Retinal pigment epithelial cell (primary cell): ENCODE measurements around the gene KREMEN1.
A peak's percentile ranks its signal among the peaks of the same experiment; 100 is the strongest.

Experiments used
- DNase-seq: peaks from one replicate; pipeline ENCODE4 v3.0.0-alpha.2; 2010; ENCODE audit warnings: low read depth
- H3K4me3 ChIP-seq: 2 replicates; pipeline ENCODE4 v1.5.1; 2011; ENCODE audit warnings: mild to moderate bottlenecking, low read length, control low read depth, moderate library complexity
- CTCF ChIP-seq: conservative IDR thresholded peaks from 2 replicates; pipeline ENCODE4 v1.5.1; 2011; ENCODE audit warnings: low read depth, low read length, control low read depth, inconsistent platforms

The KREMEN1 gene

DNA sequence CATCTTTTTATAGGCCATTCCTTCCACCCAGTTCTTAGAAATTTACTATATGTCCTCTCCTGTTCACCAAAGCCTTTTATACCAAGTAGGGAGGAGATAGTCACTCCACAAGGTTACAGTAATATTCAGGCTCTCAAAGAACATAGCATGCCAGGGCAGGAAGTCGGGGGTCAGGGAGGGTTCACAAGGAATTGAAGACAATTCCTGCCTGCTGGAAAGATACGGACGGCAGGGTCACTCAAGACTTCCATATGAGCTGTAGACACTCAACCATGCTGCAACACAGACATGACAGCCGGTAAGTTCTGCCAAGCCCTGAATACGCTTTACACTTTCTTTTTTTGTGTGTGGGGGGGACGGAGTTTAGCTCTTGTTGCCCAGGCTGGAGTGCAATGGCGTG is 11.9 kb upstream of the KREMEN1 start:
- H3K4me3 ChIP-seq = no peak overlapping the region
- DNase-seq = no peak
- TF ChIP-seq CTCF = no peak

DNA sequence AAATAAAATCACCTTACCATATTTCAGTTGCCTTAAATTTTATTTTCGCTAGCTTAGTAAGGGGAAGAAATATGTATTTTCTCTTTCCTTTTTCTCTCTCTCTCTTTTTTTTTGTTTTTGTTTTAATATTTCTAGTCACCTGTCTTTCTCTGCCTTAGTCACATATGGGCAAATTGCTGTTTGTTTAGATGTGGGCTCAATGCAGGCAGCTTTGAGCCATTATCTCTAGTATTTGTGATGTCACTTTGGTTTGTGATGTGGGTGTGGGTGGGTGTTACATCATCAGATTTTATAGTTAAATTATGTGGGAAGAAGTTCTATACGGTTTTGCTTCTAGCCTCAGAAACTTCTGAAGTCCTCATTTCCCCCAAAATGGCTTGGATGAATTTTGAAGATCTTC is 11.1 kb upstream of the KREMEN1 start, which contains the start of gene C22orf31:
Gene C22orf31 (minus strand): TSS at position 59 of the 400 bp plus-strand sequence. CDS start 39 bp downstream, at position 20.
- no peak for DNase-seq
- no peak within 1 kb of the TSS for H3K4me3 ChIP-seq
- no peak for TF ChIP-seq CTCF

- no peak for DNase-seq
- no peak for TF ChIP-seq CTCF
- H3K4me3 ChIP-seq = no peak overlapping the region
These were observed 10.5 kb upstream of the KREMEN1 start for GRCh38 chr22:29062286-29062821.

DNA sequence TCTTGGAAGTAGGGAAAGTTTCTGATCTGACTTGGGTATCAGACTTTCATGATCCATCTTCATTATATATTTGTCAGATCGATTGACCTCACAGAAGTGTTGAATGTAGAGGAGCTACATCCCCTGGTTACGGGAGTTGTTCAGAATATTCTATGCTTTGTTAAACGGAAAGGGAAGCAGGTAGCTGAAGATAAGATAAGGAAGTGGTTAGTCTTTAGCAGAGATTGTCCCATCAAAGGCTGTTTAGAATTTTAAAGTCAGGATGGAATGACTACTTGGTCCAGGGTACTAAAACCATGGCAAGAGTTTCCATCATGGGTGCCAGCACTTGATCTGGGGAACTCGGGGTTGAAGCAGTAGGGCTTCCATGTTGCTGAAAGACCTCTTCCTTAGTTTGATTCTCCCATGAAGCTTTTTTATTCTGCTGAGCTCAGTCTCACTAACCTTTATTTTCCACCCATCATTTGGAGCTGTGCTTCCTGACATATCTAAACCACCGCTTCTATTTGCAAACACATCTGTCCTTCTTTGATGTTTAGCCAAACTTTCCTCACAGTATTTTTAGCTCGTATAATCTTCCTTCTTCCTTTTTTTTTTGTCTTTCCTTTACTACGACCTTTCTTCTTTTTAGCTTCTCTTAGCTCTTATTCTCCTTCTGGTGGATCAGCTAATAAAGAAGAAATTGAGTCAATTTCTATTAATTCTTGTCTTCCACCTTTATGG is 7.2 kb upstream of the KREMEN1 start:
- H3K4me3 ChIP-seq = no peak overlapping the region
- no peak for TF ChIP-seq CTCF
- no peak for DNase-seq

- DNase-seq = no peak
- H3K4me3 ChIP-seq = no peak overlapping the region
- TF ChIP-seq CTCF = no peak
These were observed 3.4 kb upstream of the KREMEN1 start for GRCh38 chr22:29069463-29069862.

- H3K4me3 ChIP-seq = no peak overlapping the region
- no peak for DNase-seq
- TF ChIP-seq CTCF = no peak
These were observed 2.3 kb upstream of the KREMEN1 start for GRCh38 chr22:29070490-29070889.

GRCh38 chr22:29071261-29072045 is 1.4 kb upstream of the KREMEN1 start:
- DNase-seq = no peak
- TF ChIP-seq CTCF = no peak
- peak overlapping the region; percentile 12 for H3K4me3 ChIP-seq
